HepG2 (cell line): ENCODE measurements around the gene NME4. TPM values are rescaled to one million over a fixed set of nuclear protein-coding genes. Genes with fewer than 3 reads are reported as not detected.

Source experiments
- ATAC-seq: fragments of 200-7000 bp; cut with Tn5 transposase; 3 replicates; pipeline ENCODE4 v1.9.1; 2020; ENCODE audit warnings: mild to moderate bottlenecking, moderate library complexity
- BruUV-seq: library from RNA; stranded (reverse); fragments of 400-500 nt; replicated peaks from 2 replicates; lab custom pipeline; 2021; lab: Mats Ljungman, UMichigan
- CTCF ChIA-PET: fragments of 300-600 bp; formaldehyde crosslinking; extraction: SDS; loops from one replicate; lab custom pipeline; 2021; ENCODE audit warnings: low total read pairs, inconsistent platforms, low intra/inter-chr PET ratio; lab: Yijun Ruan, JAX
- POLR2A ChIA-PET: fragments of 350-600 bp; sonication (Branson Sonifier 250); formaldehyde crosslinking; loops from one replicate; lab custom pipeline; 2020; ENCODE audit warnings: antibody characterized with exemption, inconsistent platforms; lab: Yijun Ruan, JAX
- DNase-seq: peaks from one replicate; pipeline ENCODE4 v3.0.0-alpha.2; 2015; ENCODE audit warnings: low spot score
- FAIRE-seq: peaks from 3 replicates; lab custom pipeline; 2011; peaks lifted over from hg19 to GRCh38; lab: Jason Lieb, UNC
- H2AFZ ChIP-seq: one replicate; pipeline ENCODE4 v1.6.1; 2011; ENCODE audit warnings: low read length, inconsistent platforms
- H3K27ac ChIP-seq: fragments of 300-600 bp; 3 replicates; pipeline ENCODE4 v1.8.0; 2011; ENCODE audit warnings: mixed run types, mild to moderate bottlenecking, mixed read lengths, low read length, inconsistent platforms; ENCODE audit not compliant: insufficient read depth; ENCODE audit errors: extremely low read length
- H3K27me3 ChIP-seq, 2 experiments: fragments of 200-600 bp in 1 of 2; 2 replicates in 1 of 2; 3 replicates in 1 of 2; pipeline versions ENCODE4 v1.6.0 to v1.8.0; 2011; ENCODE audit warnings: low read length in 2 of 2, mild to moderate bottlenecking in 2 of 2, moderate library complexity in 2 of 2, inconsistent platforms in 1 of 2; ENCODE audit not compliant: insufficient read depth in 2 of 2, control insufficient read depth in 1 of 2
- H3K36me3 ChIP-seq, 2 experiments: fragments of 200-600 bp in 1 of 2; replicated peaks in 1 of 2; 2 replicates in 1 of 2; 3 replicates in 1 of 2; pipeline versions ENCODE4 v1.5.1 to v1.8.0; 2011; ENCODE audit warnings: low read length in 2 of 2, inconsistent platforms in 1 of 2; ENCODE audit not compliant: insufficient read depth in 2 of 2, control insufficient read depth in 1 of 2
- H3K4me1 ChIP-seq: 2 replicates; pipeline ENCODE4 v1.5.1; 2012; ENCODE audit warnings: low read length, inconsistent platforms; ENCODE audit not compliant: insufficient read depth
- H3K4me2 ChIP-seq: 2 replicates; pipeline ENCODE4 v1.6.0; 2011; ENCODE audit warnings: low read depth, low read length, inconsistent platforms
- H3K4me3 ChIP-seq, 3 experiments: fragments of 200-600 bp in 1 of 3; sonication (generic), shearing (Covaris generic) in 1 of 3; replicated peaks in 1 of 3; 2 replicates each; pipeline ENCODE4 v1.5.1; 2011 to 2016; ENCODE audit warnings: low read length in 3 of 3, inconsistent platforms in 2 of 3, low read depth in 2 of 3, mild to moderate bottlenecking in 2 of 3, control low read depth in 1 of 3, mixed read lengths in 1 of 3; ENCODE audit not compliant: insufficient read depth in 1 of 3
- H3K79me2 ChIP-seq: one replicate; pipeline ENCODE4 v1.6.1; 2011; ENCODE audit warnings: low read length, inconsistent platforms; ENCODE audit not compliant: insufficient read depth
- H3K9ac ChIP-seq: 2 replicates; pipeline ENCODE4 v1.6.0; 2011; ENCODE audit warnings: mild to moderate bottlenecking, low read depth, low read length, inconsistent platforms; ENCODE audit not compliant: insufficient read depth
- H3K9me3 ChIP-seq: 2 replicates; pipeline ENCODE4 v1.5.1; 2012; ENCODE audit warnings: mild to moderate bottlenecking, low read length
- H4K20me1 ChIP-seq: 2 replicates; pipeline ENCODE4 v1.6.0; 2011; ENCODE audit warnings: inconsistent platforms, mild to moderate bottlenecking, low read length, moderate library complexity; ENCODE audit not compliant: insufficient read depth
- FUBP1 ChIP-seq: sonication (generic); formaldehyde crosslinking; IDR thresholded peaks from 2 replicates; pipeline ENCODE4 v1.5.1; 2020; ENCODE audit warnings: missing genetic modification reagents, mild to moderate bottlenecking, borderline replicate concordance
- GPBP1L1 ChIP-seq: sonication (generic); formaldehyde crosslinking; IDR thresholded peaks from 2 replicates; pipeline ENCODE4 v1.5.0; 2020; ENCODE audit warnings: mild to moderate bottlenecking, missing genetic modification reagents
- HOMEZ ChIP-seq: IDR thresholded peaks from 2 replicates; pipeline ENCODE4 v1.6.1; 2016; ENCODE audit warnings: low read depth
- KDM4B ChIP-seq: sonication (generic); formaldehyde crosslinking; IDR thresholded peaks from 2 replicates; pipeline ENCODE4 v1.4.0; 2020; ENCODE audit warnings: missing genetic modification reagents
- MXD3 ChIP-seq: IDR thresholded peaks from 2 replicates; pipeline ENCODE4 v1.6.1; 2016; ENCODE audit warnings: mild to moderate bottlenecking, missing biosample characterization, missing genetic modification reagents
- NFKB2 ChIP-seq: sonication (generic); formaldehyde crosslinking; IDR thresholded peaks from 2 replicates; pipeline ENCODE4 v1.4.0; 2020; ENCODE audit warnings: missing genetic modification reagents, borderline replicate concordance
- NR2F6 ChIP-seq, 2 experiments: IDR thresholded peaks; 2 replicates each; pipeline ENCODE4 v1.6.1; 2016; ENCODE audit warnings: antibody characterized with exemption in 1 of 2, mild to moderate bottlenecking in 1 of 2
- ONECUT2 ChIP-seq: sonication (generic); formaldehyde crosslinking; IDR thresholded peaks from 2 replicates; pipeline ENCODE4 v1.4.0; 2020; ENCODE audit warnings: missing genetic modification reagents
- RXRA ChIP-seq: sonication (generic); formaldehyde crosslinking; IDR thresholded peaks from 2 replicates; pipeline ENCODE4 v1.5.1; 2020; ENCODE audit warnings: missing genetic modification reagents
- TAF1 ChIP-seq: sonication (generic); formaldehyde crosslinking; IDR thresholded peaks from 2 replicates; pipeline ENCODE4 v1.4.0; 2020; ENCODE audit warnings: missing genetic modification reagents
- TFDP1 ChIP-seq: IDR thresholded peaks from 2 replicates; pipeline ENCODE4 v1.6.1; 2016; ENCODE audit warnings: missing compliant biosample characterization, missing genetic modification reagents, borderline replicate concordance
- ZFP82 ChIP-seq: sonication (generic); formaldehyde crosslinking; IDR thresholded peaks from 2 replicates; pipeline ENCODE4 v1.5.1; 2020; ENCODE audit warnings: mild to moderate bottlenecking, missing genetic modification reagents, borderline replicate concordance
- ZNF18 ChIP-seq: sonication (generic); formaldehyde crosslinking; IDR thresholded peaks from 2 replicates; pipeline ENCODE4 v1.8.0; 2022; ENCODE audit warnings: mild to moderate bottlenecking, missing genetic modification reagents; ENCODE audit not compliant: insufficient replicate concordance
- ZNF253 ChIP-seq: sonication (generic); formaldehyde crosslinking; IDR thresholded peaks from 2 replicates; pipeline ENCODE4 v1.8.0; 2022; ENCODE audit warnings: mild to moderate bottlenecking, missing genetic modification reagents, borderline replicate concordance
- ZNF792 ChIP-seq: IDR thresholded peaks from 2 replicates; pipeline ENCODE4 v1.6.1; 2016
- WGBS: methylation state at CpG from one replicate; pipeline ENCODE4 v1.1.6; 2017; ENCODE audit warnings: low lambda C conversion rate; 5-methylcytosine and 5-hydroxymethylcytosine counted together
- in situ Hi-C: cut with HindIII; loops from 2 replicates; pipeline ENCODE4 v1.10.0; 2017; ENCODE audit warnings: low pct_unique_long_range_greater_than_20kb; ENCODE audit not compliant: extremely low pct_ligation_motif_present
- intact Hi-C: fragments of 100-400 bp; cut with micrococcal nuclease; formaldehyde crosslinking; loops from one replicate; pipeline ENCODE4 v1.10.0; 2022; ENCODE audit not compliant: unreplicated experiment
- polyA plus RNA-seq, 8 experiments: library from polyadenylated mRNA; depleted of rRNA in 3 of 8; stranded (reverse) in 7 of 8; unstranded in 1 of 8; fragments of >200 nt; fragmentation: Illumina TruSeq in 4 of 8; extraction: Trizol in 4 of 8; gene quantifications; 2 replicates each; pipeline versions ENCODE4 v1.2.1 to v1.2.3, GENCODE V29; 2011 to 2016; ENCODE audit warnings: low read depth in 4 of 8, missing spikeins in 1 of 8, mixed read lengths in 1 of 8; ENCODE audit not compliant: insufficient read depth in 1 of 8
- total RNA-seq, 5 experiments: library from RNA; depleted of rRNA; stranded (reverse); fragments of >200 nt; fragmentation: Illumina TruSeq; extraction: Trizol; gene quantifications; 2 replicates each; pipeline ENCODE4 v1.2.3, GENCODE V29; 2016; ENCODE audit warnings: low read depth in 1 of 5

Gene NME4
- total and polyA plus RNA-seq, 2 of the 13 experiments (the other 11 are each of a cell fraction or from before 2014, with no cell fraction given) = 121 to 263 TPM

GRCh38 chr16:350203-350602 lies 46.8 kb upstream of the NME4 start (continued):
- TF ChIP-seq FUBP1 (no peak), RXRA (CRISPR knock-in tag) (no peak), GPBP1L1 (no peak), NR2F6 (IDR thresholded peaks at IDR 0.05) (no peak), NR2F6 (CRISPR knock-in tag; IDR thresholded peaks at IDR 0.05) (no peak), ZFP82 (no peak), KDM4B (no peak), ONECUT2 (CRISPR knock-in tag) (no peak), ZNF253 (no peak), ZNF792 (CRISPR knock-in tag) (no peak)

DNA sequence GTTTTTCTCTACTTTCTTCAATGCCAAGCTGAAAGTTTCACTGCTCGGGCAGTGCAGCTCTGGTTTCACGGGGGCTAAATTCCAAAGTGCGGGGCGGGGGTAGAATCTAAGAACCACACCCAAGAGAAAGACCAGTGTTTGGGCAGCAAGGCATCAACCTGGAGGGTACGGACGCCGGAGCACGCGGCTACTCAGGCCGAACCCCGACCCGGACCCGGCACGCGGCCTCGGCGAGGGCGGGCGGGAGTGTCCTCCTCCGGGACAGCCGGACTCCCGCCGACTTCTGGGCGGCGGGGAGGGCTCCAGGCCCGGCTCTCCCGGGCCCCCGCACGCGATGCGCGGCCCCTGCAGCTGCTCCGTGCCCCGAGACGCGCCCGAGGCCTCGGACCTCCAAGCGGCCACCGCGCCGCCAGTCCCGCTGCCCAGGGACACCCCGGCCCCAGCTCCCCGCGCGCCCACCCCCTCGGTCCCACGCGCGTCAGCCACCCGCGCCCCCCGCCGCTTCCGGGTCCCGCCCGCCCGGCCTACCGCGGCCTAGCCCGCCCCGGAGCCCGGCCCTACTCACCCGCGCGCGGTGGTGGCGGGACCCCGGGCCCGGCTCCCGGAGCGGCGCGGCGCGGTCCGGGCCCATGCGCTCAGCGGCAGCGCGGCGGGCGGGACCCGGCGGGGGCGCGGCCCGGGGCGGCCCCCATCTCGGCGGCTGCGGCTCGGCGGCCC lies 45.0 kb upstream of the NME4 start:
- no peaks in the 10 kb centered on the region for H3K9me3 ChIP-seq
- WGBS = 2% methylated on average over 32 of the region's 95 CpGs
- ChIA-PET POLR2A (interaction anchor here (0.6 to 2.4 kb wide), 21 partner anchors 9 to 299 kb away, joined by 3 to 31 read pairs (median 5); partner anchors contain the start of genes DECR2, FAM234A, METTL26 and MRPL28), CTCF (no interaction called here)
- H3K36me3 ChIP-seq = peaks cover 2 to 15% of the 10 kb centered on the region in 2 experiments; a peak in 4 of 5 replicates
- no peak overlapping the region for H2AFZ ChIP-seq
- DNase-seq (no peak), FAIRE-seq (no peak), ATAC-seq (no peak)
- H4K20me1 ChIP-seq = peaks cover 10% of the 10 kb centered on the region
- H3K4me3 ChIP-seq = peak overlapping the region; percentile 65 to 78 (median 67)
- in situ Hi-C loops (no loop called here), intact Hi-C loops (no loop called here)
- peaks cover 74% of the 10 kb centered on the region for H3K4me1 ChIP-seq
- peaks cover 46% of the 10 kb centered on the region for H3K79me2 ChIP-seq
- no peaks in the 10 kb centered on the region for H3K27me3 ChIP-seq
- peak overlapping the region; percentile 74 for H3K4me2 ChIP-seq
- H3K27ac ChIP-seq = peak overlapping the region; percentile 61
- peak overlapping the region; percentile 86 for H3K9ac ChIP-seq
- no TSS peak for BruUV-seq
- TF ChIP-seq HOMEZ (CRISPR knock-in tag) (no peak), NFKB2 (CRISPR knock-in tag) (peak; percentile 26; the same call in 1 of the 2 replicates), TFDP1 (CRISPR knock-in tag) (peak; percentile 56; the same call in 1 of the 2 replicates), ZNF18 (peak; percentile 44), MXD3 (CRISPR knock-in tag) (peak; percentile 57), TAF1 (CRISPR knock-in tag) (0 out of 2 replicates have a peak, but pooled peaks have one; percentile 21)
